OCI-LY1 (cell line): Measurements from ENCODE around the gene PIGR.

Experiments used
- H2AFZ ChIP-seq: fragments of 200-600 bp; sonication (generic), shearing (Covaris generic); 2 replicates; pipeline ENCODE4 v1.6.0; 2014; ENCODE audit warnings: antibody characterized with exemption, mild to moderate bottlenecking, low read length
- H3F3A ChIP-seq: fragments of 200-600 bp; sonication (generic), shearing (Covaris generic); 2 replicates; pipeline ENCODE4 v1.6.0; 2014; ENCODE audit warnings: mild to moderate bottlenecking, antibody characterized with exemption, low read length, moderate library complexity; ENCODE audit not compliant: insufficient read depth
- H3K27ac ChIP-seq: fragments of 200-600 bp; sonication (generic); 2 replicates; pipeline ENCODE4 v1.5.1; 2014; ENCODE audit warnings: low read length, mixed run types, mild to moderate bottlenecking, low read depth; ENCODE audit not compliant: poor library complexity, severe bottlenecking
- H3K27me3 ChIP-seq: fragments of 200-600 bp; sonication (generic); 2 replicates; pipeline ENCODE4 v1.6.0; 2014; ENCODE audit warnings: antibody characterized with exemption, mild to moderate bottlenecking, low read length, moderate library complexity; ENCODE audit not compliant: insufficient read depth
- H3K36me3 ChIP-seq: fragments of 200-600 bp; sonication (generic); 2 replicates; pipeline ENCODE4 v1.6.1; 2014; ENCODE audit warnings: mild to moderate bottlenecking, antibody characterized with exemption, low read length, moderate library complexity, mixed read lengths; ENCODE audit not compliant: insufficient read depth
- H3K4me1 ChIP-seq: fragments of 200-600 bp; sonication (generic); 2 replicates; pipeline ENCODE4 v1.5.1; 2014; ENCODE audit warnings: mild to moderate bottlenecking, low read length, moderate library complexity; ENCODE audit not compliant: insufficient read depth, severe bottlenecking
- H3K4me2 ChIP-seq: fragments of 200-600 bp; sonication (generic), shearing (Covaris generic); 2 replicates; pipeline ENCODE4 v1.6.1; 2014; ENCODE audit warnings: low read length
- H3K4me3 ChIP-seq: fragments of 200-600 bp; sonication (generic); 2 replicates; pipeline ENCODE4 v1.5.1; 2014; ENCODE audit warnings: low read length, low read depth, mild to moderate bottlenecking, mixed read lengths; ENCODE audit not compliant: poor library complexity, severe bottlenecking
- H3K79me2 ChIP-seq: fragments of 200-600 bp; shearing (Covaris generic); 2 replicates; pipeline ENCODE4 v1.6.1; 2016; ENCODE audit warnings: mixed run types, low read length, mixed read lengths; ENCODE audit not compliant: insufficient read depth
- H3K9ac ChIP-seq: fragments of 200-600 bp; sonication (generic), shearing (Covaris generic); 2 replicates; pipeline ENCODE4 v1.6.1; 2014; ENCODE audit warnings: mild to moderate bottlenecking, low read length, mixed read lengths
- H3K9me2 ChIP-seq: fragments of 200-600 bp; sonication (generic), shearing (Covaris generic); 2 replicates; pipeline ENCODE4 v1.6.1; 2014; ENCODE audit warnings: low read depth, mild to moderate bottlenecking, low read length, mixed read lengths
- H3K9me3 ChIP-seq: fragments of 200-600 bp; shearing (Covaris generic); 2 replicates; pipeline ENCODE4 v1.6.1; 2014; ENCODE audit warnings: low read length, mixed read lengths
- H4K20me1 ChIP-seq: fragments of 200-600 bp; sonication (generic), shearing (Covaris generic); 2 replicates; pipeline ENCODE4 v1.6.0; 2016; ENCODE audit warnings: mild to moderate bottlenecking, low read length; ENCODE audit not compliant: insufficient read depth
- EZH2 ChIP-seq: fragments of 200-600 bp; sonication (generic), shearing (Covaris generic); IDR thresholded peaks from 2 replicates; pipeline ENCODE4 v1.8.0; 2017; ENCODE audit warnings: borderline replicate concordance, mixed run types, mild to moderate bottlenecking, antibody characterized with exemption, low read length, moderate library complexity, mixed read lengths
- TF ChIP-seq, protein P1 (sequence below): fragments of 200-600 bp; sonication (generic), shearing (Covaris generic); IDR thresholded peaks from 2 replicates; pipeline ENCODE4 v1.5.1; 2017; ENCODE audit warnings: mild to moderate bottlenecking, antibody characterized with exemption, low read length, moderate library complexity, mixed read lengths

Gene PIGR

DNA sequence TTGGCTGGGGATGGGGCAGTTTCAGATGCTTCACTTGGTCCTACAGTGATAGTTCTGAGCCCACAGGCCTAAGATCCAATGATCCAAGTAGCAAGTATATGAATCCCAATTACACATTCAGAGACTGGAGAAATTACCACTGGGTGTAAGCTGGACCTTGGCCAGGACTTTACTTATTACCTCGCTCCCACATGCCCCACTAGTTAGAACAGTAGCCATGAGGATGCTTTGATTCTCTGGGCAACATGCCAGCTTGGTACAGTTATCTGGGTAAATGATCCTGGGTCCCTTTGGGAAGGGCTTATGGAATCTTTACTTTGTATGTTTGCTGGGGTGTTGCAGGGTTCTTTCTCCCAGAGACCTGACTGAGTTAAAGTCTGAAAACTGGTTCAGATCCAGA is 29.0 kb upstream of the PIGR start:
- Histone ChIP-seq H3K9ac (no peak overlapping the region), H3K4me3 (no peak overlapping the region)
- TF ChIP-seq, protein P1, sequence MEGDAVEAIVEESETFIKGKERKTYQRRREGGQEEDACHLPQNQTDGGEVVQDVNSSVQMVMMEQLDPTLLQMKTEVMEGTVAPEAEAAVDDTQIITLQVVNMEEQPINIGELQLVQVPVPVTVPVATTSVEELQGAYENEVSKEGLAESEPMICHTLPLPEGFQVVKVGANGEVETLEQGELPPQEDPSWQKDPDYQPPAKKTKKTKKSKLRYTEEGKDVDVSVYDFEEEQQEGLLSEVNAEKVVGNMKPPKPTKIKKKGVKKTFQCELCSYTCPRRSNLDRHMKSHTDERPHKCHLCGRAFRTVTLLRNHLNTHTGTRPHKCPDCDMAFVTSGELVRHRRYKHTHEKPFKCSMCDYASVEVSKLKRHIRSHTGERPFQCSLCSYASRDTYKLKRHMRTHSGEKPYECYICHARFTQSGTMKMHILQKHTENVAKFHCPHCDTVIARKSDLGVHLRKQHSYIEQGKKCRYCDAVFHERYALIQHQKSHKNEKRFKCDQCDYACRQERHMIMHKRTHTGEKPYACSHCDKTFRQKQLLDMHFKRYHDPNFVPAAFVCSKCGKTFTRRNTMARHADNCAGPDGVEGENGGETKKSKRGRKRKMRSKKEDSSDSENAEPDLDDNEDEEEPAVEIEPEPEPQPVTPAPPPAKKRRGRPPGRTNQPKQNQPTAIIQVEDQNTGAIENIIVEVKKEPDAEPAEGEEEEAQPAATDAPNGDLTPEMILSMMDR, result no peak
- TF ChIP-seq EZH2, result no peak

DNA sequence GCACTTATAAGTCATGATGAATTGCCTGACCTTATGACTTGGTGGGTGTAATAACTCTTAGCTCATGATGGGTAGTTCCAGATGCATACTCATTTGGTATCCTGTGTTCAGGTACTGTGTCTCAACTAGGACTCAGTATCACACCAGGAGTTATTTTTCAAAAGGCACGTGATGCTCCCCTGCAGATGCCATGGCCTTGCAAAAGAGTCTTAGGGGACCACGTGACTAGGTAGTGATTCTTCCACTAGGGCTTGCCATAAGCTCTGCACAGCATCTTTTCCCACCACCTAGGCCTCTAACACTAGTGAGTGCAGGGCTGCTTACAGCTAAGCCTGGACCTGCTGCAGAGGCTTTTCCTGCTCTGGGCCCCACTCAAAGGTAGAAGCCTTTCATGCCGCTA is 27.9 kb upstream of the PIGR start:
- H3K4me3 ChIP-seq, result no peak overlapping the region
- no peaks in the 10 kb centered on the region for H4K20me1 ChIP-seq
- H3K27me3 ChIP-seq, result no peaks in the 10 kb centered on the region
- H3K79me2 ChIP-seq, result no peaks in the 10 kb centered on the region
- no peaks in the 10 kb centered on the region for H3K4me1 ChIP-seq
- no peaks in the 10 kb centered on the region for H3K36me3 ChIP-seq
- no peaks in the 10 kb centered on the region for H3K9me2 ChIP-seq
- H2AFZ ChIP-seq, result no peak overlapping the region
- no peak overlapping the region for H3K4me2 ChIP-seq
- H3F3A ChIP-seq, result no peaks in the 10 kb centered on the region
- H3K9me3 ChIP-seq, result no peaks in the 10 kb centered on the region
- TF ChIP-seq EZH2, result no peak
- TF ChIP-seq, protein P1, result no peak
- H3K9ac ChIP-seq, result no peak overlapping the region
- H3K27ac ChIP-seq, result no peak overlapping the region

More for the DNA sequence above, 29.0 kb upstream of the PIGR start:
- Histone ChIP-seq H3K27me3 (no peaks in the 10 kb centered on the region), H3K4me1 (no peaks in the 10 kb centered on the region), H3K27ac (no peak overlapping the region), H3K79me2 (no peaks in the 10 kb centered on the region), H3K9me2 (no peaks in the 10 kb centered on the region), H4K20me1 (no peaks in the 10 kb centered on the region), H3K4me2 (no peak overlapping the region), H2AFZ (no peak overlapping the region), H3F3A (no peaks in the 10 kb centered on the region), H3K9me3 (no peaks in the 10 kb centered on the region), H3K36me3 (no peaks in the 10 kb centered on the region)

DNA sequence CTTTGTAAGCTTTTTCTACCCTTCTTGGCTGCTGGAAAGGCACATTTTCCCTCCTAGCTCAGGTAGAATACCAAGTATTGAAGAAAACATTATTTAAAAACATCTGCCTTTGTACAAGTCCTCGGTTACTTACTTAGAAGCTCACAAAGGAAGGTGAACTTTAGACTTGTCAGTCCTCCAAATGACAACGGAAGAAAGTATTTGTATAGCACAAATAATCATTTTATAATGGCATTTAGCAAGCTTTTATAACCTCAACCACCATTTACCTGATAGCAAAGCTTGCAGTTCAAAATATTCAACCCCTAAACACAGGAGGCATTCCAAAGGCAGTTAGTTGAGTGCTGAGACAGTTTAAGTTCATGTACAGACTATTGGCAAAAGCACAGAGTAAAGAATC is 26.5 kb upstream of the PIGR start:
- no peaks in the 10 kb centered on the region for H3K4me1 ChIP-seq
- no peak overlapping the region for H3K4me3 ChIP-seq
- no peak overlapping the region for H3K4me2 ChIP-seq
- no peak overlapping the region for H3K27ac ChIP-seq
- no peak overlapping the region for H2AFZ ChIP-seq
- no peaks in the 10 kb centered on the region for H4K20me1 ChIP-seq
- no peaks in the 10 kb centered on the region for H3K9me3 ChIP-seq
- H3F3A ChIP-seq, result no peaks in the 10 kb centered on the region
- no peak for TF ChIP-seq EZH2
- TF ChIP-seq, protein P1, result no peak
- H3K79me2 ChIP-seq, result no peaks in the 10 kb centered on the region
- no peaks in the 10 kb centered on the region for H3K27me3 ChIP-seq
- H3K9ac ChIP-seq, result no peak overlapping the region
- no peaks in the 10 kb centered on the region for H3K9me2 ChIP-seq
- no peaks in the 10 kb centered on the region for H3K36me3 ChIP-seq
